IPS-11a (cell line): Measurements from ENCODE around the gene PLEKHM3.

Experiments used
- H3K4me3 ChIP-seq: one replicate; pipeline ENCODE4 v1.5.1; 2013; ENCODE audit warnings: low read depth, low read length, control low read depth

The PLEKHM3 gene

DNA sequence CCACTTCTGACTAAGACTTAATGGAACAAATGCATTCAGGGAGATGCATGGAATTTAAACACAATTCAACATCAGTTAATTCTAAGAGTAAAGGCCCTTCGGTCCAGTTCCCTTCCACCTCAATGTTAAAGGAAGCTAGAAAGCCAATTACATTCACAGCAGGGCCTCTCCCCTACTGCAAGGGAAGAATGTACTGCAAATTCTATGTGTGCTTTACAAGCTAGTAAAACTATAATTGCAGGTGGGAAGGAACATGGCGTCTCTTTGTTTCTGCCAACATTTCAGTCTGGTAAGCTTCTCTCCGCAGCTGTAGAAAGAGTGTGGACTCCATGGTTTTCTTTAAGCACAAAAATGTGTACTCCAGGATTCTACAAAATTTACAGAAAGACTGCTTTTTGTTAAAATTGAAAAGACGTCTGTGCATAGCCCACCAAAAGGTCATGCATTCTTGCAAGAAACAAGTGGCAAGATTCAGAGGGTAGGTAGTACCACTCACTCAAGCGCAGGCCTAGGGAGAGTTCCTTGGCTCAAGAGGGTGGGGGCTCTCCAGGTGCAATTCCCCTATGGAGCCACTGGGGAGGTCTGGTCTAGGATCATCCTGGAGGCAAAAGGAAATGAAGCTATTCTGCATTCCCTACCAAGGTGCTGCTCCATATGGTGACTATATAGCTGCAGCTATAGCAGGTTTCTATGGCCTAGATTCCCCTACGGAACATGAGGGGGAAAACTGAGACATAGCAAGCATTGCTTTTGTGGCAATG lies 128.6 kb downstream of the PLEKHM3 start:
- no peak overlapping the region for H3K4me3 ChIP-seq

- H3K4me3 ChIP-seq, result no peak overlapping the region
Observed at GRCh38 chr2:207895274-207895860, 130.0 kb downstream of the PLEKHM3 start.

DNA sequence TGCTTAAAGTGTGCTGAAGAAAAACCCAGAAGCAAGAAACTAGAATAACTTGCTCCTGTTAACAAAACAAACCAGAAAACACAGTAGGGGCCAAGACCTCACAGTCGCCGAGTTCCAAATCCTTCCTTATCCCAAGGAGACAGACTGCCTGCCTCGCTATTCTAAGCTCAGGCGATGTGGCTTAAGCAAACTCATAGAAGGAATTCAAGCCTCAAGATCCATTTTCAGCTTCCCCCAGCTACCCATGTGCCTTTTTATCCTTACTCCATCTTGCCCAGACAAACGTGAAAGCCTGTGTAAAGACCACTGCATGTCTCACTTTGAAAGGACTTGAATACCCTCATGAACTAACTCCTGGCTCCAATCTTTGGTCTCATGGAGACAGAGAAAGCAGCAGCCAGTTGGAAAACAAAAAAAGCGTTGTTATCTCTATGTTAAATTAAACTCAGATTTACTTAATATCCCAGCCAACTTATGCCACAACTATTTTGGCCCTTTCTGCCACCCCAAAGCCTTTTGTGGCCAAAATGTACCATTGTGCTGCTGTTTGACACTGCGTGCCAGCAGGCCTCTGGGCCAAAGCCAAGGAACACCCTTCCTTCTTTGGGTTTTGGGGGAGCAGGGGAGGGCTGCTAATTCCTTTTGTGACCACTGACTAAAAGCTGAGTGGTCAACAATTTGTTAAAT lies 132.5 kb downstream of the PLEKHM3 start:
- no peak overlapping the region for H3K4me3 ChIP-seq

- H3K4me3 ChIP-seq, result no peak overlapping the region
Observed at GRCh38 chr2:207891086-207891844, 134.1 kb downstream of the PLEKHM3 start.

- H3K4me3 ChIP-seq, result no peak overlapping the region
Observed at GRCh38 chr2:207887500-207887899, 137.8 kb downstream of the PLEKHM3 start.

- H3K4me3 ChIP-seq, result no peak overlapping the region
Observed at GRCh38 chr2:207885010-207885409, 140.3 kb downstream of the PLEKHM3 start.

DNA sequence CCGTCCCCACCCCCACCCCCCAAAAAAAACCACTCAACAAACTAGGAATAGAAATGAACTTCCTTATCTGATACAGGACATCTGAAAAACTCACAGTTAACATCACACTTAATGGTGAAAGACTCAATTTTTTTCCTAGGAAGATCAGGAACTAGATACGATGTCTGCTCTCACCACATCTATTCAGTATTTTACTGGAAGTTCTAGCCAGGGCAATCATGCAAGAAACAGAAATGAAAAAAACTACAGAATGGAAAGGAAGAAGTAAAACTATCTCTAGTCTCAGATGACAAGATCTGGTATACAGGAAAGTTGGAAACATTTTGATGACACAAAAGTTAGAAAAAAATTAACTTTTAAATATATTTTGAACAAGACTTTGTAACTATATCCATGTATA lies 141.2 kb downstream of the PLEKHM3 start:
- no peak overlapping the region for H3K4me3 ChIP-seq

- no peak overlapping the region for H3K4me3 ChIP-seq
Observed at GRCh38 chr2:207883002-207883780, 142.1 kb downstream of the PLEKHM3 start.

DNA sequence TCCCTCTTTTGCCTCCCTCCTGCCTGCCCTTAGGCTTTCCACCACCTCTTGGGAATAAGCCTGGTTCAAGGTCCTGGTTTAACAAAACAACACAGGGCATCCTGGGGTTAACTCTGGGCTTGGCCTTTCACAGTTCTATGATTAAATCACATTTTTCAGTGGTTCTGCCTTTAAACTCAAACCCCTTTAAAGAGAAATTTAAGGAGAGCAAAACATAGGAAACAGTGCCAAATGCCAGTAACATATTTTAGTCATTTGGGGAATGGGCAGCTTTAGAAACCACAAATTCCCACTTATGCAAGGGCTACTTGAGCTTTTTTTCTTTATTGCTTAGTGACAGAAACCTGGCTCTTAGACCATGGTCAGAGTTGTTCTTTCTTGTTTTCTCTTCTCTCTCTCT lies 143.4 kb downstream of the PLEKHM3 start:
- no peak overlapping the region for H3K4me3 ChIP-seq

GRCh38 chr2:207879536-207879935 lies 145.8 kb downstream of the PLEKHM3 start:
- no peak overlapping the region for H3K4me3 ChIP-seq

DNA sequence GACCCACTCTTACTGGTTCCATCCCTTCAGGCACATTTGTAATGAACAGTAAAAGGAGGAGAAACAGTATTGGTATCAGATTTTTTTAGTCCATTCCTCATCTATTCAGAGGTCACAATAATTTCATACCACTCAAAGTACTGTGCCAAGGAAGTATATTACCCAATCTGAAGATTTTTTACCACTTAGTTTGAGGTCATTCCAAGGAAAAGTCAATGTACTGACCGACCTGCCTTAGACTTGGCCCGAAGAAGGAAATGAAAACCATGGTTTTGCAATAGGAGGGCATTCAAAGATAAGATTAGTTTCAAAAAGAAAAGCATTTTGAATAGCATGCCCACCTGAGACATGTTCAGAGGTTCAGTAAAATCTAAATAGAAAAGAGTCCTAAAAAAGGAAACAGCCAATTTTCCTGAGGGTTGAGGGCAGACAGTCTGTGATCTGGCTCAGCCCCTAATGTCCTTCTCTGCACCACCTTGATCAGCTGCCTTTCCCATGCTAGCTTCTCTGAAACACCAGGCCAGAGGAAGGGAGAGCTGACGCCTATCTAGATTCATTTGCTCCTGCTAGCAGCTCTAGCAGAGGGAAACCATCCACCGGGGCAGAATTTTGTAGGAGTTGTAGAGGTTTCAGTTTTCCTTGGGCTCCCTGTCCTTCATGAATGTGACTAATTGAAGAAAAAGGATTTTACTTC lies 148.3 kb downstream of the PLEKHM3 start:
- no peak overlapping the region for H3K4me3 ChIP-seq

DNA sequence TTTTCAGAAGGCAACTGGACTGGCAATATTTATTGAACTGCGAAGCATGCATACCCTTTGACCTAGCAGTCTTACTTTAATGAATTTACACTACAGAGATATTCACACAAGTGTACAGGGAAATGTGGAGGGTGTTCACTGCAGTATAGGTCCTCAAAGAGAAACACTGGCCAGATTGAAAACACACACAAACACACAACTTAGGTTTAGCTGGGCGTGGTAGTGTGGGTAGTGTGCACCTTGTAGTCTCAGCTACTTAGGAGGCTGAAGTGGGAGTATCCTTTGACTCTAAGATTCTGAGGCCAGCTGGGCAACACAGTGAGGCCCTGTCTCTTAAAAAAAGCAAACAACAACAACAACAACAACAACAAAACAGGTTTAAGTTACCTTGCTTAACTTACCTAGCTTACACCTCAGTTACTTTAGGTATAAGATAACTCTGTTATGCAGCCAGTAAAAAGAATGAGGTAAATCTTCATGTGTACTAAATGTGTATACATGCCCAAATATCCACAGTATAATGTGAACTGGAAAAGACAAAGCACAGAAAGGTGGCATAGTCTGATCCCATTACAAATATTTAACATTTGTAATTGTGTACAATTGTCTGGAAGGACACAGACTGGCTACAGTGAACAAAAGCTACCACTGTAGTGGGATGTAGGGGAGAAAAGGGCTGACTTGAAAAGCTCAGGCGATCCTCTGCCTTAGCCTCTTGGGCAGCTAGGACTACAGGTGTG lies 149.7 kb downstream of the PLEKHM3 start:
- H3K4me3 ChIP-seq, result no peak overlapping the region

- no peak overlapping the region for H3K4me3 ChIP-seq
Observed at GRCh38 chr2:207873794-207874193, 151.5 kb downstream of the PLEKHM3 start.

GRCh38 chr2:207871911-207872310 lies 153.4 kb downstream of the PLEKHM3 start:
- H3K4me3 ChIP-seq, result no peak overlapping the region

DNA sequence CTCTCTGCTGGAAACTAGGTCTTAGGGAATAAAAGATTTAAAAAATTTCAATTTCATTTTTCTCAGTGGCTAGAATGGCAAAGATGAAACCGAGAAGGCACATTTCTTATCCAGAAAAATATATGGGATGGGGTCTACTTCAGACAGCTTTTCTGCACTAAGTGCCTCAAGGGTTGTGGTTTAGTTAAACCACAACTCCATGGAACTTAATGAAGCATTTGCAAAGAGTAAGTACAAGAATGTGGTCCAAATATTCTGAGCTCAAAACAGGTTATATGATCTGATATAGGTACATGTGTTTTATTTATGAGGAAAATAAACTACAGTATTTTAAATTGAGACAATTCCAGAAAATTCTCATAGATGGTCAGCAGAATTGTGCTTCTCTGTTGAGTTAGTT lies 153.8 kb downstream of the PLEKHM3 start:
- no peak overlapping the region for H3K4me3 ChIP-seq

GRCh38 chr2:207870814-207871213 lies 154.5 kb downstream of the PLEKHM3 start:
- no peak overlapping the region for H3K4me3 ChIP-seq

DNA sequence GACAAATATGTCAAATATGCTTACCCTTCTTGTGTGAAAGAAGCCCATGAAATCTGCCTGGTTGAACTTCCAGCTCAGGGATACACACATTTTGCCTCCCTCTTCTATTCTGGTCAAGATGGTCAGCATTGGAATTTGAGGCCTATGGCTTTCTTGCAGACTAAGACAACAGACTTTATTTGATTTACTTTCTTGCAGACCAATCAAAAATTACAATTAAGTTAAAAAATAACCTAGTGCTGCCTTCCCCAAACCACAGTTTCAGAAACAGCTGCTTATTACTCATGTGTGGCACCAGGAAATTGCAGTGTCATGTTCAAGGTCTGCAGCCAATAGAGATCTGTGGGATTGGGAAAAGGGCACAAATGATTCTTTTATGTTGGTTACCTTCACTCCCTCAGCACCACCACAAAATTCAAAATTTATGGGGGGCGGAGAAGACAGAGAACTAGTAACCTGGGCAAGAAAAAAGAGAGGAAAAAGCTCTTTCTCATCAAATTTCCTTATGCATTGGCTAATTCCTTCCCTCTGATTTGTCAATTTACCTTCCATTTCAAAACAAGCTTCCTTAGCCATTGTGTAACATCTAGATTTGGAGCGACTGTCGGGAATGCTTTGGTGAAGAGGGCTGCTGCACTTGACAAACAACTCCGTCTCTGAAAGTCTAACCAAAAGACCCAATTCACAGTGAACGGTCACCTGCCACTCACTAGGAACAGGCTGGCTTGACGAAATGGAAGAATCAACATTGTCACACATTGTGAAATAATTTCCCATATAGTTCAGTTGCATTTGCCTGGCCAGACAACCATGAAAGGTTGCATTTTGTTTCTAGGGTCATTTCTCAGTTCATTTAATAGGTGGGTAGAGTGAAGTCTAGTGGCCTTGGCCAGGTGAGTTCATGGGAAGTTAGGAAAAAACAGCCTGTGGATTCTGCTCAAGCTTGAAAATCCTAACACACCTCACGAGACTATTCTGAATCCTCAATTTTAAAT lies 155.2 kb downstream of the PLEKHM3 start:
- H3K4me3 ChIP-seq, result no peak overlapping the region
